GDM1 (cell line): ENCODE results near the gene C17orf58.
"Not testable (repeated sequence)": the region's sequence is repeated elsewhere in the genome, so short reads cannot be mapped to it uniquely, and the experiment has no call there.

Experiments used
- DNase-seq: peaks from one replicate; lab custom pipeline; 2025; lab: John Stamatoyannopoulos, UW

C17orf58 gene

GRCh38 chr17:68004201-68004600 lies 7.9 kb upstream of the C17orf58 start:
- DNase-seq: no peak

DNA sequence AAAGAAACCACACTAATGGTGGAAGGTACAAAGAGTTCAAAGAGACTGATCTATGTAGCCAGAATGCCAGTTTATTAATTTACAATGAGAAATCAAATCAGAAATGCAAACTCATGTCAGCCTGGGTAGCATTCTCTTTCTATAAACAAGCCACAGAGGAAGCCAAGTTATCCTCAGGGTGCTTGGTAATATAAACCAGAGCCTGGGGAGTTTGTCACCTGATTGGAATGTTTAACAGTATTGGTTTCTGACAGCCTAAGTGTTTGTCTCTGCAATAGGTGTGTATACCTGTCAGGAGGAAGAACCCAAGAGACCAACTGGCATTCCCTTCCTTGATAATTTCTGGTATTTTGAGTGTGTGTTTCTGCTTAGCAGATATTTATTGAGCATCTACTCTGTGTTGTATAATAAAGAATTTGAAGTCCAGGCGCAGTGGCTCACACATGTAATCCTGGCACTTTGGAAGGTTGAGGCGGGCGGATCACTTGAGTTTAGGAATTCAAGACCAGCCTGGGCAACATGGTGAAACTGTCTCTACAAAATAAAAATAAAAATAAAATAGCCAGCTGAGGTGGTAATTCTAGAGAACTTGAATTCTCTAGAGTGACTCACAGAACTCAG lies 3.1 kb upstream of the C17orf58 start:
- no peak for DNase-seq

DNA sequence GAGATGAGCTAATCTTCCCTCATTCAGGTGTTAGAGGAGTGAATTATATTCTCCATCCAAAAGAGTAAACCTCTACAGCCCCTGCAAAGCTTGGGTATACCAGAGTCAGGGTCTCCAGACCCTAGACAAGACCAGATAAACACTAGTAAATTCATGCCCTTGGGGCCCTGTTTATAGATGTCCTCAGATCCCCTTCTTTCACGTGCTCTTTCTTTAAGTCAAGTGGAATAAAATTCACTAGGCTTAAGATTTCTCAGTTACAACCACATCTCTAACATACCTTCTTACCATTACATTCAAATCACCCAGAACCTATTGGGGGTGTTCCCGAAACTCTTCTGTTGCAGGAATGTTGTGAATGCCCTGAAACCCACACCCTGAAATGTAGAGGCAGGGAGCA lies 2.2 kb upstream of the C17orf58 start:
- no peak for DNase-seq

- no peak for DNase-seq
Observed at GRCh38 chr17:67995570-67996263, 552 bp downstream of the C17orf58 start.

DNA sequence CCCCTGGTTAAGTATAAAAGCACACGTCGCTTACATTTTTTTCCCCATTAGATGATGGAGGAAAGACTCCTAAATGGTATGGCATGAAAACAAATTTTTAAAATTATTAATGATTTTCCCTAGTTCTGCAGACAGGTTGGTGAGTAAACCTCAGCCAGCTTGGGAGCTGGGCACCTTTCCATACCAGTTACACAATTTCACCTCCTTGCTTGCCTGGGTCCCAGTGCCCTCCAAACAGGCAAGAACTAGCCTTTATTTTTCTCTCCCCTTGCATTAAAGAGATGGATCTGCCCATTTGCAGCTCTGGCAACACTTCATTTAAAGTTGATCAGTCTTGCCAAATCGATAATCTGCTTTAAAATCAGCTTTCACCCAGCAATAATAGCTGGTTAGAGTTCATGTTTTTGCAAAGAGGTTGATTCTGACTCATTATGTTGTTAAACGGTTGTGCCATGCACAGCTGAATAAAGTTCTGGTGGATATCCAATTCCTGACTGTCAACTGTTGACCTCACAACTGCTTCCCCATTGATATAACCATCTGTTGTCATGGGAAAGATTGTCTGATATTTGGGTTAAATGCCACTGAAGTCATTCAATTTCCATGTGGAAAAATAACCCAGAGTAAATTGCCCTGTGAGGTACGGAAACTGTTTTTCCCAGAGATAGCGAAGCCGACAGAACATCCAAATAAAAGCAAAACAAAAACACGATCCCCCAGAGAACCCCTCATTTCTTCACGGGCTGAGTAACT lies 1.3 kb downstream of the C17orf58 start:
- no peak for DNase-seq

- DNase-seq: no peak
Observed at GRCh38 chr17:67993998-67994361, 2.3 kb downstream of the C17orf58 start.

GRCh38 chr17:67993153-67993997 lies 2.9 kb downstream of the C17orf58 start:
- peak; percentile 76 for DNase-seq

- no peak for DNase-seq
Observed at GRCh38 chr17:67992548-67993152, 3.6 kb downstream of the C17orf58 start.

GRCh38 chr17:67990909-67991308 lies 5.4 kb downstream of the C17orf58 start:
- DNase-seq: no peak

DNA sequence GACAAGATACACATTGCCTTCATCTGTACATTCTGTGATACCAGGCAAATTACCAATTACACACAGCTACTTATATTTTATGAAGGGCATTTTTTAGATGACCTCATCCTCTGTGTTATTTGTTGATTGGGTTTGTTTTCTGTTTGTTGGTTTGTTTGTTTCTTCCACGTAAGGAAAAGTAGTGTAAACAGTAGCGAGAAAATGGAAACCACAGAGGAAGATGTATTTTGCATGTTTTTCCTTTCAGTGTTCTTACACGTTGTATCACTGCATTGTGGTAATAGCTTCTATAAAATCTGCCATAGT lies 12.9 kb downstream of the C17orf58 start:
- no peak for DNase-seq

- DNase-seq: no peak
Observed at GRCh38 chr17:67982686-67983382, 13.4 kb downstream of the C17orf58 start.

DNA sequence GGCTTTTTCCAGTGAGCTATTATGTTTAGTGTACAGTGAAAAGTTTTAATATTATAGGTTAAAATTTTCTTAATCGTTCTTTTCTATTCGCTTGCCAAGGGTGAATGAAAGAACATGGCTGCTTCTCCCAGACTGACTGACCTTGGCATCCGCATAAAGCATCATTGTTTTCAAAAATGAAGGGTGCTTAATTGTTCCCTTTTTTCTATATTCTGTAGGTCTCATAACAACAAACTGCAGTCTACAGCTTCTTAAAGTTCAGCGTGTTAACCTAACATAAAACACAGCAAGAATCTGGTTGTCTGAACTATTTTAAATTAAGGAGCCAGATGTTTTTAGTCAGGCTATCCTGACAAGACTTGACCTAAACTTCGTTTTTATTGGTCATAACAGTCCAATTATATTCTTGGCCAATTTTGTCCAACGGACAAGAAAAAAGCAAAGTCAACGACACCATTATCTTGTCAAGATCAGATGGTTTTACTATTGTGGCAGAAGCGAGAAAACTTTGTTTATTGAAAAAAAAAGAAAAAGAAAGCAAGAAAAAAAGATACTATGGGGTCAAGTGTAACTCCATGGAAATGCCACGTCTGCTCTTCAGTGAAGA lies 14.1 kb downstream of the C17orf58 start:
- DNase-seq: no peak

DNA sequence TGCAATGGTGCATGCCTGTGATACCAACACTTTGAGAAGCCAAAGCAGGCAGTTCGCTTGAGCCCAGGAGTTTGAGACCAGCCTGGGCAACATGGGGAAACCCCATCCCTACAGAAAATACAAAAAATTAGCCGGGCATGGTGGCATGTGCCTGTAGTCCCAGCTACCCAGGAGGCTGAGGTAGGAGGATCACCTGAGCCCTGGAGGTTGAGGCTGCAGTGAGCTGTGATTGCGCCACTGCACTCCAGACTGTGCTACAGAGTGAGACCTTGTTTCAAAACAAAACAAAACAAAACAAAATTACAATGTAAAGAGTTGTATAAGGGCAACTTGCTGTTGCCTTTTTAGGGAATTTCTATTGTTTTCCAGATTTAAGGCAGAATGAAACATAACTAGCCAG lies 15.4 kb downstream of the C17orf58 start:
- not testable (repeated sequence) for DNase-seq

GRCh38 chr17:67980456-67980855 lies 15.8 kb downstream of the C17orf58 start:
- DNase-seq: no peak

DNA sequence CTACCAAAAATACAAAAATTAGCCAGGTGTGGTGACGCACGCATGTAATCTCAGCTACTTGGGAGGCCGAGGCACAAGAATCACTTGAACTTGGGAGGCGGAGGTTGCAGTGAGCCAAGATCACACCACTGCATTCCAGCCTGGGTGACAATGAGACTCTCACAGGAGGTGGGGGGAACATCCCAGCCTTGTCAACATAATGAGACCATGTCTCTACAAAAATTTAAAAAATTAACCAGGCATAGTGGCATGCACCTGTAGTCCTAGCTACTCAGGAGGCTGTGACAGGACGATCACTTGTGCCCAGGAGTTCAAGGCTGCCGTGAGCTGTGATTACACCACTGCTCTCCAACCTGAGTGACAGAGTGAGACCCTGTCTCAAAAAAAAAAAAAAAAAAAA lies 20.0 kb downstream of the C17orf58 start:
- DNase-seq: not testable (repeated sequence)

DNA sequence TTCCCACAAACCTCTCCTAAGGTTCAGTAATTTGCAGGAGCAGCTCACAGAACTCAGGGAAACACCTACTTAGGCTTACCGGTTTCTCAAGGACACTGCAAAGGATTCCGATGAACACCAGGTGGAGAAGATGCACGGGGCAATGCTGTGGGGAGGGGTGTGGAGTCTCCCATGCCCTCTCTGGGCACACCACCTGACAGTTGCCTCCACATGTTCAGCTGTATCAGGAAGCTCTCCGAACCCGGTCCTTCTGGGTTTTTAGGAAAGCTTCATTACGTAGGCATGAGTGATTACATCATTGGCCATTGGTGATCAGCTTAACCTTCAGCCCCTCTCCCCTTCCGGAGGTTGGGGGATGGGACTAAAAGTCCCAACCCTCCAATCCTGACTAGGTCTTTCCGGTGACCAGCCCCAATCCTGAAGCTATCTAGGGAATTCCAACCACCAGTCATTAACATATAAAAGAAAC lies 21.6 kb downstream of the C17orf58 start:
- DNase-seq: no peak

DNA sequence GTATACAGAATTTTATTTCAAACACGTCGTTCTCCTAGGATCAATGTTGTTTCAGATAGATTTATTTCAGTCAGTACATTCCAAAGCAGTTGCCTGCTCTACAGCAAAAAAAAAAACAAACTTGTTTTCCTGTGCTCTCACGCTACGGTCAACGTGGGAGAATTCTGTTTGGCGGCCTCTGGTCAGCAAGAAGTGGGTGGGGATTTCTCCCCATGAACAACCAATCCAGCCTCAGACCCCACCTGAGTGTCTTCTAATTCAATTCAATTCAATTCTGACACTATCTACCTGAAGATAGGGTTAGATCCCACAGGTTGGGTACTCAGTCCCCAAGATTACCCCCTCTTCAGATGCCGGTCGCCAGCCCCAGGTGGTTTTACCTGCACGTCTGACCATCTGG lies 22.1 kb downstream of the C17orf58 start:
- no peak for DNase-seq

DNA sequence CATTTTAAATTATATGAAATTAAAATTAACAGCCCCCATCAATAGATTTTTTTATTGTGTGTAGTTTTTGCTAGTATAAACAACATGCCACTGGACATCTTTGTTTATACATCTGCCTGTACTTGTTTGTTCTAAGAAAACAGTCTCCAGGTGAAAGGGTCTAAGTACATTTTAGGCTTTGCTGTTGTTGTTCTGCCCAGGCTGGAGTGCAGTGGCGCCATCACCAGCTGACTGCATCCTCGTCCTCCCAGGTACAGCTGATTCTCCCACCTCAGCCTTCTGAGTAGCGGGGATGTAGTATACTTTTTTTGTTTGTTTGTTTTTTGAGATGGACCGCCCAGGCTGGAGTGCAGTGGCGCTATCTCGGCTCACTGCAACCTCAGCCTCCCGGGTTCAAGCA lies 25.5 kb downstream of the C17orf58 start:
- DNase-seq: no peak

- DNase-seq: peak; percentile 37
Observed at GRCh38 chr17:67963145-67963572, 33.1 kb downstream of the C17orf58 start.

GRCh38 chr17:67962156-67962555 lies 34.1 kb downstream of the C17orf58 start:
- DNase-seq: not testable (repeated sequence)

GRCh38 chr17:67960276-67960675 lies 36.0 kb downstream of the C17orf58 start:
- DNase-seq: not testable (repeated sequence)
